Activated effector memory CD4-positive, alpha-beta T cell treated with anti-CD3 and anti-CD28 coated beads, Interleukin-2, amount 50 U/mL, for 16 hours (primary cell): ENCODE results near the gene NPHS1.
"Not testable (repeated sequence)": the region's sequence is repeated elsewhere in the genome, so short reads cannot be mapped to it uniquely, and the experiment has no call there.

ENCODE experiments used
- DNase-seq: peaks from one replicate; pipeline ENCODE4 v3.0.0-alpha.2; 2020

Gene NPHS1

DNA sequence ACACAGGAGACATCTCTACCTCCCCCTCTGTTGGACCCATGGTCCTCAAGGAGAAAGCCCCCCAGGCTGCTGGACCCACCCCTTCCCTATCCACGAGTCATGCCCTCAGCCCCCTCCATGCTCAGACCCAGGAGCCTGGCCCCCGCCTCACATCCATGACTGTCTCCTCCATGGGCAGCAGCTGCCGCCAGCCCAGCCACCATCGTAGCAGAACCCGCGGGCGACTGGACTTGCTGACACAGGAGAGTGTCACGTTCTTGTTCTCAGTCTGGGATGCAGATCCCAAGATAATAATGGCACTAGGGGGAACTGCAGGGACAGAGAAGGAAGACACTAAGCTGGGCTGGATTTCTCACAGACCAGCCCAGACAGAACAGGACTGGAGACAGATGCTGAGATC lies 3.8 kb downstream of the NPHS1 start:
- no peak for DNase-seq

DNA sequence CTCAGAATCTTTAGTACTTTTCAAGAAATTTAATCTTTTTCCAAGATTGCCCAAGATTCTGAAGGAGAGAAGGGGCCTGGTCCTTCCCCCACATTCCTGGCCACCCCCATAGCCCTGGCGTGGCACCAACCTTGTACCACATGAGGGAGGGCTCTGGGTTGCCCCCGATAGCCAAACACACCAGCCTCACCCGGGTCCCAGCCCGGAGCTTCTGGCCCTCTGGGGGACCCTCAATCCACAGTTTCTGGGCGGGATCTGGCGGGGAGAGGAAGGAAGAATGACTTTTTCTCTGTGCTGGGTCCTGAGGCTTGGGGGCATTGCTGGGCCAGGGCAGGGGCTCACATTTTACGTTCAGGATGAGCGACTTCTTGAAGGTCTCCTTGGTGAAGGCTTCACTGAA lies 4.4 kb downstream of the NPHS1 start:
- no peak for DNase-seq

DNA sequence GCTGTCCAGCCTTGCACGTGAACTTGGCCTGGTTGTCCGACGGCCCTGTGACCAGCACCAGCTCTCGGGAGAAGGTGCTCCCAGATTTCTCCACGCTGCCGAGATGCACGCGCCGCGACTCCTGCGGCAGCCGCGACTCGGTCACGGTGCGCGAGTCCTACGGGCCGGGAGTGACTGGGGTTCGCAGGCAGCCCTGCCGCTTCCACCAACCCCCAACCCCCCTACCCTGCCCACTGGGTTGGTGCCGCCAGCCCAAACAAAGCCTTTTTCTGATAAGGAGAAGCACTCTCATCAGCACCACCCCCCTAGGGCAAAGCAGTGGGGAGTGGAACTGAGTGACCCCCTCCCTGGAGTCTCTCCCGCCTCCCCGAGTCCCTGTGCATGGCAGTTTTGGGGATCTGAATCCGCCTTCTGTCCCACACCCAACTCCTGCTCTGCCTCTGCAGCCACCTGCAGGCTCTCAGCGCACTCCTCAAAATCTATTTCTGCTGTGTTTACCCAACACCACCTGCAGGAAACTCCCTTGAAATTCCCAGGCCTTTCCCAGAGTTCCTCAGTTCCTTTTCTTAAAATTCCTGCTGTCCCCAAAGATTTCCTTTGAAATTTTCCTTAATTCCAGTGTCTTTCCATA lies 6.2 kb downstream of the NPHS1 start:
- DNase-seq: no peak

DNA sequence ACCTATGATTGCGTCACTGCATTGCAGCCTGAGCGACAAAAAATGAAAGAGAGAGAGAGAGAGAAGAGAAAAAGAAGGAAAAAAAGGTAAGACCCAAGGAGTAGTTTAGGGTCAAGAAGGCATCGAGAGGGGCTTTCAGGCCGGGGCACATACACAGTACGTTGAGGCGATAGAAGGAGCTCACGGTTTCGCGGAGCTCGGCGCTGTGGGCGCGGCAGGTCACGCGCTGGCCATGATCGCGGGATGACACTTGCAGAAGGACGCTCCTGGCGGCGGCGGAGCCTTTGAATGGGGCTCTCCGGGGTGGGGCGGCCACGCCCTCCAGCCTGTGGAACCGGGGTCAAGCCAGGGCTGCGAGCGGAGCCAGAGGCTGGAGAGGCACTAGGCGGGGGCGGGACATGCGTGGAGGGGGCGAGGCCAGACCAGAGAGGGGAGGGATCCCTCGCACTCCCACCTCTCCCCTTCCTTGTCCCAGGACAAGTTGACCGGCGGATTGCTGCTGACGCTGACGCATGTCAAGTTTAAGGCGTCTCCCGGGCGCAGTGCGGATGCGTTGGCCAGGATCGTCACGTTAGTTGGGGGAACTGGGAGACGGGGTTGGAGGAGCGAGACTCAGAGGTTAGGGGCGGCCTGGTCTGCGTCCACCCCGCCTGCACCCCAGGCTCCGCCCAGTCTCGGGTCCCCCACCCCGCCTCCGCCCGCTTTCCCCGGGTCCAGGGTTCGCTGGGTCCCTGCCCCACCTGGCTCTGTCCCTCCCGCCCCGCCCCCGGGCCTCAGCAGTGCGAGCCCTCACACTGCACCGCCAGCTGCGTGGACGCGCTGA lies 6.9 kb downstream of the NPHS1 start:
- no peak for DNase-seq

DNA sequence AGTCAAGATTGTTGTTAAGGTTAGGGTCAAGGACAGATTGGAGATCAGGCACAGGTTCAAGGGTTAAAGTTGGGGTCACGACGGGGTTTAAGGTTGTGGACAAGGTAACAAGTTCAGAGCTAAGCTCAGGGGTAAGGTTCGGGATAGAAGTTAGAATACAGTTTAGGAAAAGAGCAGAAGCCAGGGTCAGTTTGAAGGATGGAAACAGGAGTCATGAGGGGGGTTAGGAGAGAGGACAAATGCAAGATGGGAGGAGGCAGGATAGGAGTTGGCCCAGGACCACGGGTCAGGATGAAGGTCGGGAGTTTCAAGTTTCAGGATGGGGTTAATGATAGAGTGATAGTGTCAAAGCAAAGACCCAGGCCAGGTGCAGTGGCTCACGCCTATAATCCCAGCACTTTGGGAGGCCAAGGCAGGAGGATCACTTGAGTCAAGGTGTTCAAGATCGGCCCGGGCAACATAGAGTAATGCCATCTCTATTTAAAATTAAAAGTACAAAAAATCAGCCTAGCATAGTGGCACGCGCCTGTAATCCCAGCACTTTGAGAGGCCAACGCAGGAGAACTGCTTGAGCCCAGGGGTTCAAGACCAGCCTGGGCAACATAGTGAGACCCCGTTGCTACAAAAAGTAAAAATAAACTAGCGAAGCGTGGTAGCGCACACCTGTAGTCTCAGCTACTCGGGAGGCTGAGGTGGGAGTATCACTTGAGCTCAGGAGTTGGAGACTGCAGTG lies 7.7 kb downstream of the NPHS1 start:
- DNase-seq: no peak

DNA sequence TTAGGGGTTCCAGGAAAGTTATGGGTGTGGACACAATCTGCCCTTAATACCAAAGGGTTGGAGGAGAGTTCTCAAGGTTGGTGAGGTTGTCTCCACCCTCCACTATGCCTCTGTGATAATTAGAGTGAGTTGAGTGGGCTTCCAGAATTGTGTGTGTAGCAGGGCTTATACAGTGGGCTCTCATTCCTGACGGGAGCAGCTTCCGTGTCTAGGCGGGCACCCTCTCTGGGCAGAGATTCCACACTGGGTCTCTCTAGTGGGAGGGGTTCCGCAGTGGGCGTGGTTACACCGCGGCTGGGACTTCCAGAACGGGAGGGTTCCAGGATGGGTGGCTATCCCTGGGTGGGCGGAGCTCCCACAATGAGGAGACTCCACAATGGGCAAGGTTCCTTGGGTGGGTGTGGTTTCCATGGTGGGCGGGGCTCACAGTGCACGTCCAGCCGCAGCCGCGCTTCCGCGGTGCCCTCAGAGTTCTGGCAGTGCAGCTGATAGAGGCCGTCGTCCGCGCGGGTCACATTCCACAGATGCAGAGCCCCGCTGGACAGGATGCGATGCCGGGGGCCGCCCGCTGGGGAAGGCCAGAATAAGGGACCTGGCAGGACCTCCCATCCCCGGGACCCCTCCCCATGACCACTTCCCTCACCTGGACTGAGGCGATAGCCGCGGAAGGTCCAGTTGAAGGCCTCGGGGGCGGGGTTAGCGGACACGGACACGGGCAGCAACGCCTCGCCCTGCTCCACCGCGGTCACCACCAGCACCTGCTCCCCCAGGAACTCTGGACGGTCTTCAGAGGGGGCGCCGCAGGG lies 8.4 kb downstream of the NPHS1 start:
- DNase-seq: no peak

DNA sequence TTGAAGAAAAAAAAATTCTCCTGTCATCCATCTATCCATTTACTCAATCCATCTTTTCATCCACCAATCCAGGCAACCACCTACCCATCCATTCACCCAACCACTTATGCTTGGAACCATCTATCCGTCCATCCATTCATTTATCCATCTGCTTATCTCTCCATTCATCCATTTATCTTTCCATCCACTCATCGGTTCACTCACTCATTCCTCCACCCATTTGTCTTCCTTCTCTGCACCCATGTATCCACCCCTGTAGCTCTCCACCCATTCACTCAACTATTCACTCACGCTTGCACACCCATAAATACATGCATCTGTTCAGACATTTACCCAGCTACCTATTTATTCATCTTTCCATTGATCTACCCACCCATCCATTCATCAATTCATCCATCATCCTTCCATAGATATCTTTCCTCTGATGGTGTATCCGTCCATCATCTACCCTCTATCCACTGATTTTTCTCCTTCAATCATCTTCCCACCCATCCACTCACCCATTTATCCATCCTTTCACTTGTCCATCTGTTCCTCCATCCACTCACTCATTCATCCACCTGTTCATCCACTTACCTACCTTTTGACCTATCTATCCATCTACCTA lies 9.5 kb downstream of the NPHS1 start:
- no peak for DNase-seq

DNA sequence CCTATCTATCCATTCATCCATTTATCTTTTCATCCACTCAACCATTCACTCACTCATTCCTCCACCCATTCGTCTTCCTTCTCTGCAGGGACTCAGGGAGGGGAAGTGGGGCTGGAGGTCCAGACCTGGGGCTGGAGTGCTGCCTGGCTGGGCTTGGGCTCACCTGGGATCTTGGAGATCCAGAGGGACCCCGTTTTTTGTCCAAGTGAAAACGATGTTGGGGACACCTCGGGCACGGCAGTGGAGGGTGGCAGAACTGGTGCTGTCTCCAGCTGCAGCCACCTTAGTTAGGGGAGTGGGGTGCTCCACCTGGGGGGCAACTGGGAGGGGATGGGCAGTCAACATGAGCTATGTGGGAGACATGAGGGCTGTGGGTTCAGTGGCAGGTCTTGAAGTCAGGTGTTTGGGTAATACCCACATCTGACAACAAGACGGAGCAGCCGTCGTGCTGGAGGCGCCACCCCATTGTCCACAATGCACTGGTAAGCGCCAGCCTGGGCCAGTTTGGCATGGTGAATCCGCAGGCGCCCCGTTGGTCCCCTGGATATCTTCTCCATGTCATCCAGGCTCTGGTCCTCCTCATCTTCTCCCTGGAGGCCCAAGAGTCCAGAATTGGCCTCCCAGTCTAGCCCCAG lies 10.2 kb downstream of the NPHS1 start:
- no peak for DNase-seq

DNA sequence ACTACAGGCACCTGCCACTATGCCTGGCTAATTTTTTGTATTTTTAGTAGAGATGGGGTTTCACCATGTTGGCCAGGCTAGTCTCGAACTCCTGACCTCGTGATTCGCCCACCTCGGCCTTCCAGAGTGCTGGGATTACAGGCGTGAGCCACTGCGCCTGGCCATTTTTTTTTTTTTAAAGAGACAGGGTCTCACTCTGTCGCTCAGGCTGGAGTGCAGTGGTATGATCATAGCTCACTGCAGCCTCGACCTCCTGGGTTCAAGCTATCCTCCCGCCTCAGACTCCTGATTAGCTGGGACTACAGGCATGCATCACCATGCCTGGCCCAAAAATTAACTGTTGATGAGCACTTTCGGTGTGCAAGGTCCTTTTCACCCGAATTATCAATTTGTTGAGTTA lies 16.2 kb downstream of the NPHS1 start:
- not testable (repeated sequence) for DNase-seq

DNA sequence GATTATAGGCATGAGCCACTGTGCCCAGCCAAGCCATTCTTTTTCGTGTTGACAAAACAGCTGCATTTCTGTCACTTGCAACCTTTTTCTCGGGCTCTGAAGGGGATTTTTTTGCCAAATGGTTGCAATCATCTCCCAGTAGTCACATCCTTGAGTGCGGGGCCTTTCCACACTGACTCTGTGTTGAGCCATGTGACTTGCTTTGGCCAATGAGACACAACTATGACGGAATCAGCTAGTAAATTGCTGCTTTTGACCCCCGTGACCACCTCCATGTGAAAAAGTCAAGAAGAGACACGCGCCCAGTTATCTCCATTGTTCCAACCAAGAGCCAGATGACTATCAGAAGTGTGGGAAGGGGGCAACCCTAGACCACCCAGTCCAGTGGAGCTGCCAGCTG lies 18.3 kb downstream of the NPHS1 start:
- no peak for DNase-seq

DNA sequence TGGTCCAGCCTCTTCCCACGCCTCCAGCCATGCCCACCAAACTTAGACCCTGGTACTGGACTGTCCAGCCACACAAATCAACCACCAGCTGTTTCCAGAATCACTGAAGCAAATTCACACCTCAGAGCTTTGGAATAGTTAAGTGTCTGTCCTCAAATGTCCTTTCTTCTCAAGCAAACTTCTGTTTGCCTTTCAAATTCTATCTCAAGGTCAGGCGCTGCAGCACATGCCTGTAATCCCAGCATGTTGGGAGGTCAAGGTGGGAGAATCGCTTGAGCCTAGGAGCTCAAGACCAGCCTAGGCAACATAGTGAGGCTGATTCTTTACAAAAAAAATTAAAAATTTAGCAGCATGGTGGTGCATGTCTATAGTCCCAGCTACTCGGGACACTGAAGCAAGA lies 20.2 kb downstream of the NPHS1 start:
- no peak for DNase-seq

DNA sequence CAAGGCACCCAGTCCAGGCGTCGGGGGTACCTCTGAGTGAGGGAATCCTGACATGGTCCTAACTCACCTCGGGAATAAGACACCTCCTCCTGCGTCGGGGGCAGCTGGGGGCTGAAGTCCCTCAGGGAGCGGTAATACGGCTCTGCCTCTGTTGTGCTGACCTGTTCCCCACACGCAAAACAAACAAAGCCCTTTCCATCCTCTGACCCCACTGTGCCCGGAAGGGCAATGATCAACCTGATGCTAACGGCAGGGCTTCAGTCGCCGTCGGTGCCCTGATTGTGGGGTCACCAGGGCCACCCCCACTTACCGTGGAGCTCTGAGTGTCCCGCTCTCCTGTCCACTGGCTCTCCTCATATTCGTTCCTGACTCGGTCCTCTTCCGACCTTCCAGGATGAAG lies 21.3 kb downstream of the NPHS1 start:
- DNase-seq: no peak

DNA sequence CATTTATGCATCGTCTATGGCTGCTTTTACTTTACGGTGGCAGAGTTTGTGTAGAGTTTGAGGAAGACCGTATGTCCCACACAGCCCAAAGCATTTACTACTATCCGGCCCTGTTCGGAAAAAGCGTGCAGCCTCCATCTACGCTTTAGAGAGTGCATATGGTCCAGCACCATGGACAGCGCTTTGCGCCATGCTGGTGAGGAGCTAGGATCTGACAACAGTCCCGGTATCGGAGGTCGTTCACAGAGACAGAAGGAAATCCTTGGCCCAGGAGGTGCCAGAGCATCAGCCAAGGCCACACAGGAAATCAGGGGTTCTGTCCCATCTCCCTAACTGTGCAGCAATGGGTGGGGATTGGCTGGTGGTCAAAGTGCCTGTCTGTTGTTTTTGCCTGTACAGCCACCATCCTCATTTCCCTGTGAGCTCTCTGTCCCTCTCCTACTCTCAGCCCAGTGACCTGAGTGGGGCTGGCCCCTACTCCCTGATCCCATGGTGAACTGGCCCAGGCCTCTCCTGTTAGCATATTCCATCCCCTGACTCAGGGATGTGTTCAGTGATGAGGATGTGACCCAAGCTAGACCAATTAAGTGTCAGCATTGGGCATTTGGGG lies 23.5 kb downstream of the NPHS1 start:
- peak; percentile 76 for DNase-seq

DNA sequence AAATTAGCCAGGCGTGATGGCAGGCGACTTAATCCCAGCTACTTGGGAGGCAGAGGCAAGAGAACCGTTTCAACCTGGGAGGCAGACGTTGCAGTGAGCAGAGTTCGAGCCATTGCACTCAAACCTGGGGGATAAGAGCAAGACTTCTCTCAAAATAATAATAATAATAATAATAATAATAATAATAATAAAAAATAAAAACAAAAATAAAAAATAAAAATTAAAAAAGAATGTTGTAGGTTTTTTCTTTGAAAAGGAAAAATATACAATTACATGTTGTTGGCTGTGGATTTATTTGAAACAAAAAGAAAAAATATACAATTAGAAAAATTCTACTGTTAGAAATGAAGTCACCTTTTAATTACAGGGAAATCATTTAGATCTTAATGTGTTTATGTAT lies 28.2 kb downstream of the NPHS1 start:
- no peak for DNase-seq

DNA sequence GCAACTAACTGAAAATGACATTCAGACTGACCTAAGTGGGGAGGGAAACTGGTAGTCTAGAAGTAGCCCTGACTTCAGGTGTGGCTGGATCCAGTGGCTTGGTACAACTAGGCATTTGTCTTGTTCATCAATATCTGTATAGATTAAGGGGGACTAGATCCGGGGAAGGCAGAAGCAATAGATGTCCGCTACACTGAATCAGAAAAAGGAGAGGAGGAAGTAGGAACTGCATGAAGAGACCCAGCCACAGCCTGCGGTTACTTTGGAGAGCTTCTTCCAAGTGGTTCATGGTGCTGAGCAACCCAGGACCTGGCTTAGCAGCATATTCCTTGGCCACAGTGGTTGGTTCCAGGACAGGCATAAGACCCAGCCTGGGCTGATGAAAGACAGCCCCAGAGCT lies 29.7 kb downstream of the NPHS1 start:
- DNase-seq: no peak

DNA sequence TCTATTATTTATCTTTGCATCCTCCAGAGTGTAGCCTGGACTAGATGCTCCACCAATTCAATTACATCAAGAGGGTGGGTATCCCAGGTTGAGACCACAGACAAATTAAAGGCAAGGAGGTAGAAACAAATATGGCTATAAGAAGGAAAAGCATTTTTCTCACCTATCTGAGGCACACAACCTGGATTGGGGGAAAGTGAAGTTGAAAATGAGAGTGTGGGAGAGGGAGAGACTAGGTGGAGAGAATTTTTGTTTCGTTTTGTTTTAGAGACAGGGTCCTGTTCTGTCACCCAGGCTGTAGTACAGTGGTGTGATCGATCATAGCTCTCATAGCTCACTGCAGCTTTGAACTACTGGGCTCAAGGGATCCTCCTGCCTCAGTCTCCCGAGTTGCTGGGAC lies 33.9 kb downstream of the NPHS1 start:
- DNase-seq: no peak

DNA sequence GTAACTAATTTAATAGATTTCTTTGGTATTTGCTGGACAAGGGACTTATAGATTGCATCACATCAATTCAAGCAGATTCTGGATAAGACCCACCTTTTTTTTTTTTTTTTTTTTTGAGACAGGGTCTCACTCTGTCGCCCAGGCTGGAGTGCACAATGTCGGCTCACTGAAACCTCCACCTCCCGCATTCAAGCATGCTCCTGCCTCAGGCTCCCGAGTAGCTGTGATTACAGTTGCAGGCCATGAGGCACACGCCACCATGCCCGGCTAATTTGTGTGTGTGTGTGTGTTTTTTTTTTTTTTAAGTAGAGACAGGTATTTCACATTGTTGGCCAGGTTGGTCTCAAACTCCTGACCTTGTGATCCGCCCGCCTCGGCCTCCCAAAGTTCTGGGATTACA lies 35.5 kb downstream of the NPHS1 start:
- no peak for DNase-seq

DNA sequence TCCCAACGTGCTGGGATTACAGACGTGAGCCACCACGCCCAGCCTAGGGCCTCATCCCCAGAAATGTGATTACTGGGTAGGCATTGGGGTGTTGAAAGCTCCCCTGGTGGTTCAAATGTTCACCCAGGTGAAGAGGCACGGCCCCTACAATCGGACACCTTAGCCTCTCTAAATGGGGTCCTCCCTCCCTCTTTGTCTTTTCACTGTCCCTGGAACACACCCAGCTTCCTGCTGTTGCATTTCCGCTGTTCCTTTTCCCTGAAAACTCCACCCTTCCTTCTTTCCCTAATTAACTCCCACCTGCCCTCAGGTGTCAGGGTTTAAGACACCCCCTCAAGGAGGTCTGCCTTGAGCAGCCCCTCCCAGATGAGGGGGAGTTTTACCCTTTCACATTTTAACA lies 36.0 kb downstream of the NPHS1 start:
- no peak for DNase-seq

DNA sequence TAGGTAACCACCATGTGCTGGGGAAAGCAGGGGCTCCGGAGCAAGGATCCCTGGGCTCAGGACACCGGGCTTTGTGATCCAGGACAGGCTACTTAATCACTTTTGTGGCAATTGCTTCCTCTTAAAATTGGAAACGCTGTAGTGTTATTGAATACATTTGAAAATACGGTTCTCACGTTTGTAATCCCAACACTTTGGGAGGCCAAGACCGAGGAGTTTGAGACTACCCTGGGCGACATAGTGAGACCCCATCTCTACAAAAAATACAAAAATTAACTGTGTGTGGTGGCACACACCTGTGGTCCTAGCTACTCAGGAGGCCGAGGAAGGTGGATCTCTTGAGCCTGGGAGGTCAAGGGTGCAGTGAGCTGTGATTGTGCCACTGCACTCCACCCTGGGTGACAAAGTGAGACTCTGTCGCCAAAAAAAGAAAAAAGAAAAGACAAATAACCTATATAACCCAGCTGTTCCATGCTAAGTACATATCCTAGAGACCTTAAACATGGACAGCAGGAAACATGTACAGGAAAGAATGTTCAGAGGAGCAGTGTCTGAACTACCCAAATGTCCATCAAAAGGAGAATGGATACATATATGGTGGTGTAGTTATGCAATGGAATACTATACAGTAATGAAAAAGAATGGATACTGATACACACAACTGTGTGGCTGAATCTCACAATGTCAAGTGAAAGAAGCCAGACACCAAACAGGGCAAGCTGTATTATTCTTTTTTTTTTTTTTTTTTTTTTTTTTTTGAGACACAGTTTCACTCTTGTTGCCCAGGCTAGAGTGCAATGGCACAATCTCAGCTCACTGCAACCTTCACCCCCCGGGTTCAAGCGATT lies 39.0 kb downstream of the NPHS1 start:
- no peak for DNase-seq

DNA sequence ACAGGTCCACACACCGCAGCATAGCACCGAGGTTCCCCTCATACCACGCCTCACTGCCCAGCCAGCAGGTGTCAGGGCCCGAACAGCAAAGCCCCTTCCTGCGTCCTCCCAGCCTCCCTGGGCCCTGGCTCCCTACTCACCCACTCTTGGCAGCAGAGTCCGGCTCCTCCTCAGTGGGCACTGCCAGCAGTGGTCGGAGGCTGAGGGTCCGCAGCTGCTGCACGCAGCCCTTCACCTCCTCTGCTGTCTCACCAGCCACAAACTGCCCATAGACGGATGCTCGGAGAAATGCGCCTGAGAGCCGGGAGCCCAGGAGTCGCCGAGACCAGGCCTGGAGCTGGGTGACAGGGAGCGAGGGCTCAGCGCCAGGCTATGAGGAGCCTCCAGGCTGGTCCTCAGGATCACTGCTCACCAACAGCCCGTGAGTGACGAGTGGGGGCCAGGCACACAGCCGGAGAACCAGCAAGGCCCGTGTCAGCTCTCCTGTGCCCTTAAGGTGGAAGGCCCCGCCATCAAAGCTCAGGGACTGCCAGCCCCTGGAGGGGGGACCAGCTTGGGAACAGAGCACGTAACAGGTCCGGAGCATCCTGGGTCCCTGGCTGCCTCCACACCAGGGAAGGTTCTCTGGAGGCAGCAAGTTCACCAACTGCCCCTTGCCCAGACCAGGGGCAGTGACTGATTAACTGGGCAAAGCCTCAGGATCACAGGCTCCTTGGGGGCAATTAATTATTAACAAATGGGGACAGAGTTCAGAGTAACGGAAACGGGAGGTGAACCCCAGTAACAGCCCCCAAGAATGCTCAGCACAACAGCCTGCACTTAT lies 39.9 kb downstream of the NPHS1 start, which contains the start of gene PRODH2:
PRODH2 (minus strand) TSS at position 626 of the 823 bp plus-strand sequence; CDS start at position 586, 40 bp downstream.
- no peak for DNase-seq
